ENCODE data around the gene MST1.

- TF ChIP-seq CTCF (IDR thresholded peaks at IDR 0.05; ENCODE audit: poor library complexity) (no peak), EZH2phosphoT487 (IDR thresholded peaks at IDR 0.05; ENCODE audit: low read depth, severe bottlenecking, unreplicated experiment) (no peak)
These were observed 27.5 kb upstream of the MST1 start for GRCh38 chr3:49716691-49717210.
